ENCODE measurements around the gene UBE2J2. TPM values are rescaled to one million over a fixed set of nuclear protein-coding genes. Genes with fewer than 3 reads are reported as not detected.
A peak's percentile ranks its signal among the peaks of the same experiment; 100 is the strongest.

The UBE2J2 gene
- total and polyA plus RNA-seq, 2 of the 13 experiments (the other 11 are each of a cell fraction or from before 2014, with no cell fraction given): 25.4 to 29.4 TPM

GRCh38 chr1:1215881-1216605 is 57.6 kb downstream of the UBE2J2 start:
- H3K36me3 ChIP-seq (replicated peaks in 1 of 2; ENCODE audit: control insufficient read depth in 1 of 2, insufficient read depth in 2 of 2, low read length in 2 of 2): peaks cover 12 to 30% of the 10 kb centered on the region in 2 experiments; a peak in 4 of 5 replicates
- no peak for ATAC-seq
- DNase-seq (ENCODE audit: low spot score): no peak
- no peak overlapping the region for H3K4me2 ChIP-seq (ENCODE audit: low read depth, low read length)
- H3K27me3 ChIP-seq (ENCODE audit: control insufficient read depth in 1 of 2, insufficient read depth in 2 of 2, low read length in 2 of 2): peaks cover 2 to 21% of the 10 kb centered on the region in 2 experiments; a peak in 2 of 5 replicates
- no peak overlapping the region for H3K4me3 ChIP-seq (replicated peaks in 1 of 3; ENCODE audit: insufficient read depth in 1 of 3, low read depth in 2 of 3, low read length in 3 of 3)
- no peak overlapping the region for H2AFZ ChIP-seq (ENCODE audit: low read length)
- in situ Hi-C loops (cut with HindIII; ENCODE audit: extremely low pct_ligation_motif_present, low pct_unique_long_range_greater_than_20kb) (no loop called here), intact Hi-C loops (cut with micrococcal nuclease; ENCODE audit: unreplicated experiment) (no loop called here)
- CTCF ChIA-PET (ENCODE audit: low intra/inter-chr PET ratio, low total read pairs): no interaction called here
- 94% methylated on average over 5 of the region's 21 CpGs for WGBS (ENCODE audit: low lambda C conversion rate)
- H3K27ac ChIP-seq (ENCODE audit: extremely low read length, insufficient read depth, low read length): no peak overlapping the region
- POLR2A ChIA-PET: interaction anchor here (1.1 kb wide), 1 partner anchor 15 kb away, joined by 3 read pairs; the partner anchor contains the start of gene SDF4
- H3K79me2 ChIP-seq (ENCODE audit: insufficient read depth, low read length): no peaks in the 10 kb centered on the region
- H4K20me1 ChIP-seq (ENCODE audit: insufficient read depth, low read length): no peaks in the 10 kb centered on the region
- H3K9ac ChIP-seq (ENCODE audit: insufficient read depth, low read depth, low read length): no peak overlapping the region
- BruUV-seq (replicated peaks): no TSS peak
- H3K9me3 ChIP-seq (ENCODE audit: low read length): no peaks in the 10 kb centered on the region
- no peaks in the 10 kb centered on the region for H3K4me1 ChIP-seq (ENCODE audit: insufficient read depth, low read length)
- no peak for FAIRE-seq
- TF ChIP-seq ZNF543 (CRISPR knock-in tag; IDR thresholded peaks at IDR 0.05) (no peak), NRL (CRISPR knock-in tag; IDR thresholded peaks at IDR 0.05; ENCODE audit: borderline replicate concordance) (no peak), HNRNPL (IDR thresholded peaks at IDR 0.05; ENCODE audit: low read depth, low read length) (0 out of 2 replicates have a peak, but pooled peaks have one; percentile 28), ZNF850 (CRISPR knock-in tag; conservative IDR thresholded peaks at IDR 0.05) (no peak), TFE3 (CRISPR knock-in tag; IDR thresholded peaks at IDR 0.05) (no peak), MAF1 (CRISPR knock-in tag; IDR thresholded peaks at IDR 0.05; ENCODE audit: borderline replicate concordance) (no peak), RBFOX2 (IDR thresholded peaks at IDR 0.05; ENCODE audit: low read depth, low read length) (peak; percentile 51; the same call in 1 of the 2 replicates), ZNF580 (CRISPR knock-in tag; IDR thresholded peaks at IDR 0.05; ENCODE audit: borderline replicate concordance, low read depth) (no peak), RBM22 (optimal IDR thresholded peaks at IDR 0.05; ENCODE audit: low read length) (peak; percentile 14), AGO2 (optimal IDR thresholded peaks at IDR 0.05; ENCODE audit: low read depth, low read length) (peak; percentile 94), KDM2A (CRISPR knock-in tag; IDR thresholded peaks at IDR 0.05; ENCODE audit: borderline replicate concordance, low read depth) (no peak), SNAI1 (CRISPR knock-in tag; IDR thresholded peaks at IDR 0.05; ENCODE audit: borderline replicate concordance) (no peak), NCOA2 (CRISPR knock-in tag; IDR thresholded peaks at IDR 0.05) (no peak), AKAP8 (CRISPR knock-in tag; IDR thresholded peaks at IDR 0.05) (peak; percentile 34; the same call in 1 of the 2 replicates), BRD4 (CRISPR knock-in tag; IDR thresholded peaks at IDR 0.05) (no peak), CCDC6 (CRISPR knock-in tag; IDR thresholded peaks at IDR 0.05) (no peak), NR2C2 (CRISPR knock-in tag; IDR thresholded peaks at IDR 0.05; ENCODE audit: borderline replicate concordance) (no peak)
- TF ChIP-seq, protein P1, sequence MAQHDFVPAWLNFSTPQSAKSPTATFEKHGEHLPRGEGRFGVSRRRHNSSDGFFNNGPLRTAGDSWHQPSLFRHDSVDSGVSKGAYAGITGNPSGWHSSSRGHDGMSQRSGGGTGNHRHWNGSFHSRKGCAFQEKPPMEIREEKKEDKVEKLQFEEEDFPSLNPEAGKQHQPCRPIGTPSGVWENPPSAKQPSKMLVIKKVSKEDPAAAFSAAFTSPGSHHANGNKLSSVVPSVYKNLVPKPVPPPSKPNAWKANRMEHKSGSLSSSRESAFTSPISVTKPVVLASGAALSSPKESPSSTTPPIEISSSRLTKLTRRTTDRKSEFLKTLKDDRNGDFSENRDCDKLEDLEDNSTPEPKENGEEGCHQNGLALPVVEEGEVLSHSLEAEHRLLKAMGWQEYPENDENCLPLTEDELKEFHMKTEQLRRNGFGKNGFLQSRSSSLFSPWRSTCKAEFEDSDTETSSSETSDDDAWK (CRISPR knock-in tag; IDR thresholded peaks at IDR 0.05): no peak
- TF ChIP-seq, protein P2, sequence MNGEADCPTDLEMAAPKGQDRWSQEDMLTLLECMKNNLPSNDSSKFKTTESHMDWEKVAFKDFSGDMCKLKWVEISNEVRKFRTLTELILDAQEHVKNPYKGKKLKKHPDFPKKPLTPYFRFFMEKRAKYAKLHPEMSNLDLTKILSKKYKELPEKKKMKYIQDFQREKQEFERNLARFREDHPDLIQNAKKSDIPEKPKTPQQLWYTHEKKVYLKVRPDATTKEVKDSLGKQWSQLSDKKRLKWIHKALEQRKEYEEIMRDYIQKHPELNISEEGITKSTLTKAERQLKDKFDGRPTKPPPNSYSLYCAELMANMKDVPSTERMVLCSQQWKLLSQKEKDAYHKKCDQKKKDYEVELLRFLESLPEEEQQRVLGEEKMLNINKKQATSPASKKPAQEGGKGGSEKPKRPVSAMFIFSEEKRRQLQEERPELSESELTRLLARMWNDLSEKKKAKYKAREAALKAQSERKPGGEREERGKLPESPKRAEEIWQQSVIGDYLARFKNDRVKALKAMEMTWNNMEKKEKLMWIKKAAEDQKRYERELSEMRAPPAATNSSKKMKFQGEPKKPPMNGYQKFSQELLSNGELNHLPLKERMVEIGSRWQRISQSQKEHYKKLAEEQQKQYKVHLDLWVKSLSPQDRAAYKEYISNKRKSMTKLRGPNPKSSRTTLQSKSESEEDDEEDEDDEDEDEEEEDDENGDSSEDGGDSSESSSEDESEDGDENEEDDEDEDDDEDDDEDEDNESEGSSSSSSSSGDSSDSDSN (CRISPR knock-in tag; IDR thresholded peaks at IDR 0.05): no peak

Data from HepG2 (cell line).